ENCODE measurements around the gene PDZD7.

Gene PDZD7

DNA sequence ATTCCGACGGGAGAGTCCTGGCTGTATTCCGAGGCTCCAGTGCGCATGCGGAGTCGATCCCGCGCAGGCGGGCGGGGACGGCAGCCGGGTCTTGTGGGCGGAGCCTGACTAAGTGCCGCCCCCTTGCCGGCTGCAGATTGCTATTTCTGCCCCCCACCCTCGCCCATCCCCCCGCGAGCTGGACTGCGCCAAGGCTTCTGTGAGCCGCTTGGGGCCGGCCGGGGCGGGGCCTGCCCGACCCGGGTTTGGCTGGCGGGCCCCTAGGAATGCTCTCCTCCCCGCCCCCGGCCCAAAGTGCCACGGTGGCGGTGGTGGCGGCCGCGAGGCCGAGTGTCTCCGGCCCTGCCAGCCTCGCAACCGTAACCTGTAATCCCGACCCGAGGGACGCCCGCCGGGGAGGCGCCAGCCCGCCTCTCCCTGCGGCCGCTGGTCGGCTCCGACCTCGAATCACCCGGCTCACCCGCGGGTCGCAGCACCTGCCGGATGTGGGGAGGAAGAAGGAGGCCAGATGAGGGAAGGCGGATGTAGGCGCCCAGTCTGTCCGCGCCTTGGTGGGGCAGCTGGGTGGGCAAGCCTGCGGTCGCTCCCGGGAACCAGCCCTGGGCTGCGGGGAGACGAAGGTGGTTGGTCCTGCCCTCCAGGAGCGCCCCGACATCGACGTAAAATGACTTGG lies 30.2 kb upstream of the PDZD7 start:
- DNase-seq, result peak; percentile 98

DNA sequence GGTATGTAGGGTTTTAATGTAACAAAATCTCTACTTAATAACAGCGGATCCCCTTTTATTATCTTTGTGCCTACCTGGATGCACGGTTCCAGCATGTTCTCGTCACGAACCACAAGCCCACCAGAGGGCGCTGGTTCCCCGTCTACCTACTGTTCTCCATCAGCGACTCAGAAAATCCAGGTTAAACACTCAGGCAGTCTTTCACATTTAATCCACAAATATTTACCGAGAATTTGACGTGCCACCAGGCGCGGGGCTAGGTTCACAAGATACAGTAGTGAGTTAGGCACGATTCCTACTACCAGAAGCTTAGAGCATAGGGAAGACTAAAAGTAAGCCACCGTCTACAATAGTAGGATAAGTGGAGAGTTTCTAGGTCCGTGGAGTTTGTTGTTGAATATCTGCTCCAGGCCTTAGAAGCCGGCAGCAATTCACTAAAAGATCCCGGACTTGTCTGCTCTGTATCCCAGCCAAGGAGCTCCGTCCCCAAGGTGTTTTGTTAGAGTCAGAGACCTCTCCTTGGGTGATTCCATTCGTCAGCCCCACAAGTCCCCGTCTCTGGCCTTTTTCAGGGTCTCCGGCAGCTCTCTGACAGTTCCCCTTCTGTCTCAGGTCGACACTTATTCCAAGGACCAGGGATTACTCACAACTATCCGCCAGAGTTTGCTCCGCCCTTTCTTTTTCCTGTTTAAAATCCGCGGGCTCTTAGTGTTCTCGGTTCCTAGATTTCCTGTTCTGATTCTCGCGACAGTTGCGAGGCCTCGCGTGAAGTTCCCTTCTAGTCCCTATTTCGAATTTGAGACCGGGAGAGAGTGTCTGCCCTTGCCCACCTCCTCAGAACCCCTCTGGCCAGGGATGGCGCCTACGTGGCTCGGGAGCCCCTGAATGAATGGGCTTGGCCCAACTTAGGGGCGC lies 29.4 kb upstream of the PDZD7 start:
- peak; percentile 98 for DNase-seq

- no peak for DNase-seq
Observed at GRCh38 chr10:101056365-101057151, 25.6 kb upstream of the PDZD7 start.

- no peak for DNase-seq
Observed at GRCh38 chr10:101055411-101055810, 24.5 kb upstream of the PDZD7 start.

GRCh38 chr10:101054876-101055275 lies 23.9 kb upstream of the PDZD7 start:
- no peak for DNase-seq

DNA sequence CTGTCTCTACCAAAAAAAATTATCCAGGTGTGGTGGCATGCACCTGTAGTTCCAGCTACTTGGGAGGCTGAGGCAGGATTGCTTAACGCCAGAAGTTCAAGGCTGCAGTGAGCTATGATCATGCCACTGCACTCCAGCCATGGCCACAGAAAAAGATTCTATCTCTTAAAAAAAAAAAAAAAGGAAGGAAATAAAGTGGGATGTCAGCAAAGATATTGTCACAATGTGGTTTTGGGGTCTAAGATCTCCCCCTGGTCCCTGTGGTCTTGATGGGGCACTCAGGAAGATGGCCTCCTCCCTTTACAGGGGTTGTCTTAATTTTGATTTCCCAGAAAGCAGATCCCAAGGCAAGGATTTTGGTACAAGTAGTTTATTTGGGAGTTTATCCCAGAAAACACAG lies 23.4 kb upstream of the PDZD7 start:
- no peak for DNase-seq

GRCh38 chr10:101053516-101053915 lies 22.6 kb upstream of the PDZD7 start:
- no peak for DNase-seq

- DNase-seq, result no peak
Observed at GRCh38 chr10:101052285-101052684, 21.4 kb upstream of the PDZD7 start.

- DNase-seq, result peak; percentile 95
Observed at GRCh38 chr10:101050208-101051069, 19.5 kb upstream of the PDZD7 start.

- DNase-seq, result no peak
Observed at GRCh38 chr10:101047961-101048892, 17.3 kb upstream of the PDZD7 start.

DNA sequence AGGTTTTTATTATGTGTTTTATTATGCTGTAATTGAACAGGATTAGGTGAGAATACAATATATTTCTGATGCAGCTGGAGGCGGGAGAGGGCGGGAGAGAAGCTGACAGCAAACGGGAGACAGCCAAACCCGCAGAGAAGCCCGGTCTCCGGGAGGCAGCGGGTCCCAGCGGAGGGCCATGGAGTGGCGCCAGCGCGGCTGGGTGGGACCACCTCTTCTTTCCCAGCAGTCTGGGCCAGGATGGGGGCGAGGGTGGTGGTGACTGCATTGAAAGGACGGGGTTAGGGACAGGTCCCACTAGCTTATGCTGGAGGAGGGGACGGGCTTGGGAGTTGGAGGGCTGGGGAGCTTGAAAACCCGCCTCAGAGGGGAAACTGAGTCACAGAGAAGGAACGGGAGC lies 16.3 kb upstream of the PDZD7 start:
- no peak for DNase-seq

GRCh38 chr10:101046332-101047238 lies 15.7 kb upstream of the PDZD7 start:
- DNase-seq, result no peak

DNA sequence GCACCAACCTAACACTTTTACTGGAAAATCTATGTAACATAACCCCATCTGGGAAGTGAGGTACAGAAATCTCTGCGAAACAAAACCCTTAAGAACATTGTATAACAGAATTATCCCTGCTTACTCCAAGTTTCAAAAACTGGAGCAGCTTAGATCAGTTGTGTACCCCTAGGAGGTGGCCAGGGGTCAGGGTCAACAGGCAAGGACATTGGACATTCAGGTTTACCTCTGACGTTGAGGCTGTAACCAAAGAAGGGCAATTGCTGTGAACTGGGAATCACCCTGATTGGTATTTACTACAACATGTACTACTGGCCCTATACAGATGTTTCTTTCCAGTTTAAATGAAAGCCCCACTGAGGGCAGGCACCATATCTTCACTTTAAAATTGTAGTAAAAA lies 13.2 kb upstream of the PDZD7 start:
- DNase-seq, result no peak

DNA sequence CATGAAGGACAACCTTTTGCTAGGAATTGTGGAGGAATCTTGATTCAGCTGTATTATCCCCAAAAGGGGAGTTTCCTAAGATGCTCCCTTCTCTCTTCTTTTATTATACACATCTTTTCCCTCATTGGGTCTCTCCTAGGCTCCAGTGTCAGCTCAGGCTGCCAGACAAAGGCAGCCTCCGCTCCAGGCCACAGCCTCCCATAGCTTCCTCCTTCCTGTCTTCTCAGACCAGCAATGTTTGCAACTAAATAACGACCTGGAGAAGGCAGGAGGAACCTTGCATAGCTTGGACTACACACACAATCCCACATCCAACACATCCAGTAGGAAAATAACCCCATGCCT lies 12.4 kb upstream of the PDZD7 start:
- DNase-seq, result no peak

GRCh38 chr10:101042667-101043362 lies 11.9 kb upstream of the PDZD7 start:
- DNase-seq, result peak; percentile 92

DNA sequence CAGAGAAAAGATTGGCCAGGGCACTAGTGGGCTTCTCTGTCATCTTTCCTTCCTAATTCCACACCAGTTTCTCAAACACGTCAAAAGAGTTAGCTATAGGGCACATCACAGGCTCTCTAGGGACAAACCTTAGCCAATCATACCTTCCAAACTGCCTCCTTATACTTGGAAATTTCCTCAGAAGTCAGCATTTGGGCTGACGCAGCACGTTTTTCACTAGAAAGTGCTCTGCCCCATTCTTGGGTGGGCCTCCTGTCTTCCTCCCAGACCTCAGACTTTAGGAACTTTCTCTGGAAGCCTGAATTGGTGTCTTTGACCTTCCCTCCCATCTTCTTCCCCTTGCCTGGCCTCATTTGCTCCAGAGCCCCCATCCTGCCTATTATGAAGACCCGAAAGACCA lies 11.2 kb upstream of the PDZD7 start:
- no peak for DNase-seq

GRCh38 chr10:101041252-101041761 lies 10.4 kb upstream of the PDZD7 start:
- DNase-seq, result peak; percentile 74

DNA sequence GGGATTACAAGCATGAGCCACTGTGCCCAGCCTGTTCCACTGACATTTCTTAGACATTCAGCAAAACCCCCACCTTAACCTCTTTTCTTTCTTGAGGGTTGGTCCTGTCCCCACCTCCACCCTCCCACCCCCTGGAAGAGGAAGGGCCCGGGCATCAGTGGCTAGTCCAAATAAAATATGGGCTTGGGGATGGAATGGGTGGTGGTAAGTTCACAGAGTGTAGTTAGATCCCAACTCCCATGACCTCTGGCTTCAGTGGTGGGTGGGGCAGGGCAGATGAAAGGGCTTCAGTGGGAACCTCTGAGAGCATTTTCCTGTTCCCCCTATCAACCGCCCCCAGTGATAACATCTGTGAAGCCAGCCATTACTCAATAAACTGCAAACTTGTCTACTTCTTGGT lies 9.9 kb upstream of the PDZD7 start:
- no peak for DNase-seq

GRCh38 chr10:101040061-101040460 lies 9.1 kb upstream of the PDZD7 start:
- no peak for DNase-seq
